OCI-LY3 (cell line): Measurements from ENCODE around the gene LBX2.

ENCODE experiments used
- EZH2phosphoT487 ChIP-seq: fragments of 200-600 bp; shearing (Covaris generic); IDR thresholded peaks from 2 replicates; pipeline ENCODE4 v1.6.1; 2018; ENCODE audit warnings: antibody characterized with exemption, mixed run types, low read depth
- TF ChIP-seq, protein P1 (sequence below): fragments of 200-600, 300-600 bp; sonication (generic); IDR thresholded peaks from 2 replicates; pipeline ENCODE4 v1.5.1; 2014; ENCODE audit warnings: antibody characterized with exemption, low read length, low read depth

DNA sequence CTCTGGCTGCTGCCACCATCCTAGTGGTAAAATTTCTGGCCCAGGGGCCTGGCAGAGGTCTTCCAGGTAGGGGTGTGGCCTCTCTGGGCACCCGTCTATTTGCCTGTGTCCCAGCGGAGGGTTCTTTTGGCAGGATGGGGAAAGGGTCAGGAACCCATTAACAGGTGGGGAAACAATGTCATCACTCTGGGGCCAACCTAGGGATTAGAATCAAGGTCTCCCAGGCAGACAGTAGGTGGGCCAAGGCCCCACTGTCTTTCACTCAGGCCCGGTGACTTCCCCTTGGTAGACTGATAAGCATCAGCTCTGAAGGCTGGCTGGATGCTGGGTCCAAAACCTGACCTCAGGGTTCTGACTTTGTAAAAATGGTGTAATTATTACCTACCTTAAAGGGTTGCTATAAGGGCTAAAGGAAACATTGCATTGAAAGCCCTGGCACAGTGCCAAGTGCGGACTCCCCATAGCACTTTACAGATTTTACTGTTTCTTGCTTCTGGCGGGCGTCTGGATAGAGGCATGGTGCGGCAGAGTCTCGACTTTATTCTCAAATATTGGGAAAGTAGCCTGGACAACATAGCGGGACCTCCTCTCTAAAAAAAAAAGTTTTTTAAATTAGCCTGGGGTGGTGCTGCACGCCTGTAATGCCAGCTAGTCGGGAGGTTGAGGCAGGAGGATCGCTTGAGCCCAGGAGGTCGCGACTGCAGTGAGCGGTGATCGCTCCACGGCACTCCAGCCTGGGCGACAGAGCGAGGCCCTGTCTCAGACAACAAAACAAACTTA lies 2.2 kb downstream of the LBX2 start:
- TF ChIP-seq, protein P1, sequence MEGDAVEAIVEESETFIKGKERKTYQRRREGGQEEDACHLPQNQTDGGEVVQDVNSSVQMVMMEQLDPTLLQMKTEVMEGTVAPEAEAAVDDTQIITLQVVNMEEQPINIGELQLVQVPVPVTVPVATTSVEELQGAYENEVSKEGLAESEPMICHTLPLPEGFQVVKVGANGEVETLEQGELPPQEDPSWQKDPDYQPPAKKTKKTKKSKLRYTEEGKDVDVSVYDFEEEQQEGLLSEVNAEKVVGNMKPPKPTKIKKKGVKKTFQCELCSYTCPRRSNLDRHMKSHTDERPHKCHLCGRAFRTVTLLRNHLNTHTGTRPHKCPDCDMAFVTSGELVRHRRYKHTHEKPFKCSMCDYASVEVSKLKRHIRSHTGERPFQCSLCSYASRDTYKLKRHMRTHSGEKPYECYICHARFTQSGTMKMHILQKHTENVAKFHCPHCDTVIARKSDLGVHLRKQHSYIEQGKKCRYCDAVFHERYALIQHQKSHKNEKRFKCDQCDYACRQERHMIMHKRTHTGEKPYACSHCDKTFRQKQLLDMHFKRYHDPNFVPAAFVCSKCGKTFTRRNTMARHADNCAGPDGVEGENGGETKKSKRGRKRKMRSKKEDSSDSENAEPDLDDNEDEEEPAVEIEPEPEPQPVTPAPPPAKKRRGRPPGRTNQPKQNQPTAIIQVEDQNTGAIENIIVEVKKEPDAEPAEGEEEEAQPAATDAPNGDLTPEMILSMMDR, result no peak
- TF ChIP-seq EZH2phosphoT487, result no peak
